GM18517 (cell line): Measurements from ENCODE around the gene ABCB10.
"Not testable (repeated sequence)": the region's sequence is repeated elsewhere in the genome, so short reads cannot be mapped to it uniquely, and the experiment has no call there.

Source experiments
- ATAC-seq: cut with Tn5 transposase; IDR thresholded peaks from one replicate; pipeline ENCODE4 v1.9.1; 2021; ENCODE audit warnings: mild to moderate bottlenecking, moderate library complexity; ENCODE audit not compliant: unreplicated experiment

Gene ABCB10

DNA sequence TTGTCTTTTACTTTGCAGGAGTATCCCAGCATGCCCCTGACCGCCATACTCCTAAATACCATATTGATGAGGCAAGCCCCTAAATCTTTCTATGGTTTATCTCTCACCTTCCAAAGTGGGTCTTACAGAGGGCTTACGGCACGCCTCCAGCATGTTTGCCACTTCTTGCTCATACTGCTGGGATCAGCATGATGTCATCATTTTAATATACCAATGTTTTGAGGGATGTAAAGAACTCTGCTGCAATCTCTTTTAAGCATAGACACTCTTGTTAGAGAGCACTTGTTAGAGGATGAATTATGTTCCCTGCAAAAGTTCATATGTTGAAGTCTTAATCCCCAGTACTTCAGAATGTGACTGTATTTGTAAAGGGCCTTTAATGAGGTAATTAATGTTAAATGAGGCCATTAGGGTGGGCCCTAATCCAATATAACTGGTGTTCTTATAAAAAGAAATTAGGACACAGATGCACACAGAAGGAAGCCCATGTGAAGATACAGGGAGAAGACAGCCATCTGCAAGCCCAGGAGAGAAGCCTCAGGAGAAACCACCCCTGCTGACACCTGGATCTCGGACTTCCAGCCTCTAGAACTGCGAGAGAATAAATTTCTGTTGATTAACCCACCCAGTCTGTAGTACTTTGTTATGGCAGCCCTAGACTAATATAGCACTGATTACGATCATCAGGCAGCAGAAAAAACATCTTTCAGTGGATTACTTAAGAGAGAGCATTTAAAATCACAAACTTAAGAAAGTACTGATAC, 16.4 kb upstream of the ABCB10 start:
- ATAC-seq, result no peak

DNA sequence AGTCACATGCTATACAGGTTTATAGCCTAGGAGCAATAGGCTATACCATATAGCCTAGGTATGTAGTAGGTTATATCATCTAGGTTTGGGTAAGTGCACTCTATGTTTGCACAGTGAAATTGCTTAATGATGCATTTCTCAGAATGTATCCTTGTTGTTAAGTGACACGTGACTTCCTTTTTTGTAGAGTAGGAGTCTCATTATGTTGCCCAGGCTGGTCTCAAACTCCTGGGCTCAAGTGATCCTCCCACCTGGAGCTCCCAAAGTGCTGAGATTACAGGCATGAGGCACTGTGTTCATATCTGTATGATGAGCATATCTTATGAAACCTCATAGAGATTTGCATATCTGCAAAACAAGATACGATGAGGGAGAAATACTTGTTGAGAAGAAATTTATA, 13.8 kb upstream of the ABCB10 start:
- ATAC-seq, result no peak

DNA sequence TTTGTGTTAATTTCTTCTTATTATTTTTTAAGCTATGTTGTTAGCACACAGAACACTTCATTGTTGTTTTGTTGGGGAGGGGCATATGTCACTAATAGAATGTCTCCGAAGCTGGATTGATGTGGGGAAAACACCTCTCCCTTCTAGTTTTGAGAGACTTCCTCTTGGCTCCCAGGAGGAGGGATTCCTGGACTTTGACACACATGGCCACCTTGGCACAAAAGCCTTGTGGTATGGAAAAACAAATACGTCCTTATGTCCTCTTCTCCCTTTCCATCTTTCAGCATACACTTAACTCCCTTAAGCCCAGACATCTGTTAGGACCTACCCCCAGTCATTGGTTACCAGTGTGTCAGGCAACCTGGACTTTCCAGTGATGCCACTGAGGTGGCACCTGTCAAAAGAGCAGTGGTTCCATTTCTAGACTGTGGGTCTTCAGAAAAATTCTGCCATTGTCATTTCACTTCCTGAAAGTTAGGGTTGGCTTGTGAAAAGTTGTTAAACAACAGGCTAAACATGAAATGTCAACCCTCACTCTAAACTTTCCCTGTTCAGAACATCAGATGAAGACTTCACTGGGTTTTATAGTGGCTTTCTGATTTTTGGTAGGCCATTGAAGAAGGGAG, 12.5 kb upstream of the ABCB10 start:
- no peak for ATAC-seq

DNA sequence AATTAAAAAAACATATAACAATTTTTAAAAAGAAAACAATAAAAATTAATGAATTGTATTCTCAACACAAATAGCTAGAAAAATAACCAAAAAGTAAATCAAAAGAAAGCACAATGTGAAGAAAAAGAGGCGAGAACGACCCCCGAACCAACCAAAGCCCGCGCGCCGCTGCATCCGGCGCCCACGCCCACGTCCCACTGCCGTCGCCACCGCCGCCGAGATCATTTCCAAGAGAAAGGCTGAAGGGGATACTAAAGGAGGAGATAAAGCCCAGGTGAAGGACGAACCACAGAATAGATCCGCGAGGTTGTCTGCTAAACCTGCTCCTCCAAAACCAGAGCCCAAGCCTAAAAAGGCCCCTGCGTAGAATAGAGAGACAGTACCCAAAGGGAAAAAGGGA, 11.8 kb upstream of the ABCB10 start:
- ATAC-seq, result no peak

DNA sequence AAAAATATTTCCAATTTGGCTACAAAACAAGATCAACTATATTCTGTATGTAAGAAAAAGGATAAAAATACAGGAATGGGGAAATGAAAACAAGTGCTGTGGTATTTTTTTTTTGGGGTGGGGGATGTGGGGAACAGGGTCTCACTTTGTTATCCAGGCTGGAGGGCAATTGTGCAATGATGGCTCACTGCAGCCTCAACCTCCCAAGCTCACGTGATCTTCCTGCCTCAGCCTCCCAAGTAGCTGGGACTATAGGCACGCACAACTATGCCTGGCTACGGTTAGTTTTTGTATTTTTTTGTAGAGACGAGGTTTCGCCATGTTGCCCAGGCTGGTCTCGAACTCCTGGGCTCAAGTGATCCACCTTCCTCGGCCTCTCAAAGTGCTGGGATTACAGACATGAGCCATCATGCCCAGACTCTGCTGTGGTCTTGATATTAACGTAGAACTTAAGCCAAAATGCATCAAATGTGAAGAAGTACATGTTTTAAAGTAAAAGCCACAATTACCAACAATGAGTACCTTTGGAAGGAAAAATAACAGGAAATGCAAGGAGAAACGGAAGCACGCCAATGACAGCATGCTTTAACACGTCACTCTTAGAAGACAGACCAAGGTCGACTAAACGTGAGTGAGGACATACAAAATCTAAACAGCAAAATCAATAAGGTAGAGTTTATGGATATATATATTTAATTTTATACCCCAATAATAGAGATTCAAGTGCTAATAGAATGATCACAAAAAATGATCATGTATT, 8.8 kb upstream of the ABCB10 start:
- no peak for ATAC-seq

DNA sequence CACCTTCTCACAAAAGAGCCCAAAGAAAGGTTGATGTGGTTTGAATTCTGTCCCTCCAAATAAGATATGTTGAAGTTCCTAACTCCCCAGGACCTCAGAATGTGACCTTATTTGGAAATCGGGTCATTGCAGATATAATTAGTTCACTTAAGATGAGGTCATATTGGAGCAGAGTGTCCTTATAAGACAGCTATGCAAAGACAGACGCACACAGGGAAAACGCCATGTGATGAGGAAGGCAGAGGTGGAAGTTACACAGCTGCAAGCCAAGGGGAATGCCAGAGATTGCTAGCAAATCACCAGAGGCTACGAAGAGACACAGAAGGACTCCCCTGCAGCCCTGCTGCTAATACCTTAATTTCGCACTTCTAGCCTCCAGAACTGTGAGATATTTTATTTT, 5.2 kb upstream of the ABCB10 start:
- ATAC-seq, result no peak

DNA sequence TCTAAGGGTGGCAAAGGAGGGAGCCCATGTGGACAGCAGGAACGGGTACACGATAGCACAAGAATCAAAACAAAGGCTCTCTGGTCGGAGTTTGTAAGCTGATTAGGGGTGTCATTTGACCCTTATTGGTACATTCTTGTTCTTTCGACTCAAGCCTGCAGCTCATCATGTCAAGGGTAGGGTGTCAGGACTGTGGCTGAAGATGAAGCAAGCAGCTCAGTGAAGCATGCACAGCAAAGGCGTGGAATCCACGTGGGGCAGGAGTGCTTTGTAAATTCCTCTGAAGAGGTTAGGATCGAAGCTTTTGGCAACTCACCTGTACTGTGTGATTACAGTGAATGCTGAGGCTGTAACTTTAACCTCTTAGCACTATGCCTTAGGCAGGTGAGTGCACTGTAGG, 4.7 kb upstream of the ABCB10 start:
- ATAC-seq, result no peak

DNA sequence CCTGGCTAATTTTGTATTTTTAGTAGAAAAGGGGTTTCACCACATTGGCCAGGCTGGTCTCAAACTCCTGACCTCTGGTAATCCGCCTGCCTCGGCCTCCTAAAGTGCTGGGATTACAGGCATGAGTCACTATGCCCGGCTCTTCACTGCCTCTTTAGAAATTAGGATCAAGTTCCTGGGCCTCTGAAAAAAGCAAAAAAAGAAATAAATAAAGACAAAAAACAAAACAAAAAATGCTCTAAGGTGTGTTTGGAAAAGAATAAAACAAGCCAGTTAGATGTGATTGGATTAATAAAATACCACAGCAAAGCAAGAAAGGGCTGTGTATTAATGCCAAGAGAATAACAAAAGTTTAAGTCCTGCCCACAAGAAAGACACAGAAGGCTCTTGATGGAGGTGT, 4.2 kb upstream of the ABCB10 start:
- ATAC-seq, result no peak

DNA sequence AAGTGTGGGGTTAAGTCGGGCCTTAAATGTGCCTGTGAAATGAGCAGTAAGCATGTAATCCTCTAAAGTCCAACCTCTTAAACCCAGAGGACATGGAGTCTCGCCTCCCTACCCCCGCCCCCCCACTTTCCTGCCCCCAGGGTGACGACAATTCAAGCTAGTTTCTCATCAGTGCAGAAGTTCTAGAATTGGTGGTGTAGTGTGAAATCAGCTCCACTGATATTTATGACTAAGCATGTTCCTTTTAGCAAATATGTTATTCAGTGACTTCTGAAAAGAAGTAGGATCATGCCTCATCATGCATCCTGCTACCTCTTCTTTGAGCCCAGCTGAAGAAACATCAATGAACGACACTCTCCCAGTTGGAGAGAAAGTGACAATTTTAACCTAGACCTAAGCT, 2.6 kb upstream of the ABCB10 start:
- no peak for ATAC-seq

DNA sequence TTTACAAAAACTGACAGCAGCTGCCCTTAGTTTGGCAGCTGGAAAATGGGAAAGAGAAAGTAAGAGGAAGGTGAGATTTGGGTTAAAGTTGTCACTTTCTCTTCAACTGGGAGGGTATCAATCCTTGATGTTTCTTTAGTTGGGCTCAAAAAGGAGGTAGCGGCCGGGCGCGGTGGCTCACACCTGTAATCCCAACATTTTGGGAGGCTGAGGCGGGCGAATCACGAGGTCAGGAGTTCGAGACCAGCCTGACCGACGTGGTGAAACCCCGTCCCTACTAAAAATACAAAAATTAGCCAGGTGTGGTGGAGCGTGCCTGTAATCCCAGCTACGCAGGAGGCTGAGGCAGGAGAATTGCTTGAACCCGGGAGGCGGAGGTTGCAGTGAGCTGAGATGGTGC, 1.6 kb upstream of the ABCB10 start:
- ATAC-seq, result not testable (repeated sequence)

DNA sequence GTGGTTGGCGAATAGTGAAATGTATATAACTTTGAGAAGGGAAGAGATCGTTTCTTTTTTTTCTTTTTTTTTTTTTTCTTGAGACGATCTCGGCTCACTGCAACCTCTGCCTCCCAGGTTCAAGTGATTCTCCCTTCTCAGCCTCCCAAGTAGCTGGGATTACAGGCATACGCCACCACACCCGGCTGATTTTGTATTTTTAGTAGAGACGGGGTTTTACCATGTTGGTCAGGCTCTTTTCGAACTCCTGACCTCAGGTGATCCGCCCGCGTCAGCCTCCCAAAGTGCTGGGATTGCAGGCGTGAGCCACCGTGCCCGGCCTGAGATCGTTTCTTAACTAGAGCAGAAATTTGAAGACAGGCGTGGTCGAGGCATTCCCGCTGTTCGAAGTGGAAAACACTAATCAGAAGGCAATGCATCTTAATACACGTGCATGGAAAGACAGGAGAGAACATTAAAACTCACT, 862 bp upstream of the ABCB10 start:
- not testable (repeated sequence) for ATAC-seq

DNA sequence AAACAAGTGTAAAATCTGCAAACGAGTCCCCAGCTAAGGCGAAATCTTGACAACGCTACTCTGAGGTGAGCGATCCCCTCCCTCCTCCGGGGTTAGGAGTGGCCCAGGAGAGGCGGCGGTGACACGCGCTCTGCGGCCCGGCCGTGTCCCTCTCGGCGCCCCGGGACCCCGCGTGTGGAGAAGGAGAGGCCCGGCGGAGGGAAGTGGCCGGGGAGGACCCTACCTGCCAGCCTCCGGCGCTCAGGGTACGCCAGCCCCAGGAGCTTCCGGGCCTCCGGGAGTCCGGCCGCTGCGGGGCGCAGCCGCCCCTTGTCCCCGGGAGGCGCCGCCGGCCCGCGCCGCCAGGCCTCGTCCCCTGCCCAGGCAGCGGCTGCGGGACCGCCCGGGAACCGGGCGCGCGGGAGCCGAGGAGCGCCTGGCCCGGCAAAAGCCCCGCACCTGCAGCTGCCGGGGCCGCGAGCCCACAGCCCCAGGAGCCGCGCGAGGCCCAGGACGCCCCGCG, 543 bp downstream of the ABCB10 start:
- ATAC-seq, result peak; percentile 16

DNA sequence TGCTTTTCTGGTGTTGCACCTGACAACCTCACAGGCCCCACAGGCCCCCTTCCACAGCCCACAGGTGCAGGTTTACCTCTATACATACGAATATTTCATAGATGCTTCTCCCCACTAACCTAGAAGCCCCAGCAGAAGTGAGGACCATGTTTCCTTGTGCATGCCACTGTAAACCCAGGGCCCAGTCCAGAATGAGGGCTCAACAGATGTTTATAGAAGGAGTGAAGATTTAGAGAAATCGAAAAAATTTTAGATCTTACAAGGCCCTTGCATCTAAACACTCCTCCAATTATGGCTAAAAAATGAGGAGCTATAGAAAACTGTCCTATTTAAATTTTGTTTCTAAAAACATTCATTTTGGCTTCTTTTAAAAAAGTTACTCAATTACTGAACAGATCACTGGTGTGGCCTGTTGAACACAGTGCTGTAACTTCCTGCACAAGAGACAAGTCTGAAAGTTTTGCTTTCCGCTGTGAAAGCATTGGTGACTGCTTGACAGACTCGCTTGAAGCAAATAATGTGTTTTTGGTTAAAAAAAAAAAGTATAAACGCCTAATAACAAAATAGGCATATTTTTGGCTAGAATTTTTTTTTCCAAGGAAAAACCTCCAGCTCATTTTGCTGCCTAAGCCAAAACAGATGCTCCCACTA, 1.2 kb downstream of the ABCB10 start:
- no peak for ATAC-seq

DNA sequence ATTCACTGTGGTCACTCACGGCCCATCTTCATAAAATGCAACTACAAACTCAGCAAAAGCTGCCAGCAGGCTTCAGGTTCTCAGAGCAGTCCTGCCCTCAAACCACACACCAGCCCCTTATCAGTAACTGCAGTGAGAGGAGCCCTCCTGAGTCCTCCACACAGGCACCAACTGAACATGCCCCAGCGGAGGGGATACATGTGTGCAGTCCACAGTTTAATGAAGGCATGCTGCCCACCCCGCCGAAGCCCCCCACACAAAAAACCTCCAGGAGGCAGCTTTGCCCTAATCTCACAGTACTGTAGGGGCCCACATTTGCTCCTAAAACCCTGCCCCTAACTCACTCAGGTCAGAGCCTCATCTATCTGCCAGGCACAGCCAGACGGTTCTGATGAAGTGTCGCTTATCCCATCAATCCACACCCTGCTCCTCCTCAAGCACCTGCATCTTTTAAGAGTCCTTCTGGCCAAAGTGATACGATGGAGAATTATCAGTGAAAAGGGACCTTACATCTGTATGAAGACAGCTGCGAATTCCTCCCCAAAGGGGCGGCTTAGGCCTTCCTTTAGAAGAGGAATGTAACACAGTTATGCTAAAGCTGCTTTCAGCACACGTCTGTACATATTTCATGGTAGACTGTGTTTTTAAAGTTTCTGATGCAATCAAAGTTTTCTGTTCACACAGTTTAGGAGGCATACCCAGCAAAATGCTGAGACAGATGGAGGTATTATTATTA, 3.5 kb downstream of the ABCB10 start:
- ATAC-seq, result no peak

DNA sequence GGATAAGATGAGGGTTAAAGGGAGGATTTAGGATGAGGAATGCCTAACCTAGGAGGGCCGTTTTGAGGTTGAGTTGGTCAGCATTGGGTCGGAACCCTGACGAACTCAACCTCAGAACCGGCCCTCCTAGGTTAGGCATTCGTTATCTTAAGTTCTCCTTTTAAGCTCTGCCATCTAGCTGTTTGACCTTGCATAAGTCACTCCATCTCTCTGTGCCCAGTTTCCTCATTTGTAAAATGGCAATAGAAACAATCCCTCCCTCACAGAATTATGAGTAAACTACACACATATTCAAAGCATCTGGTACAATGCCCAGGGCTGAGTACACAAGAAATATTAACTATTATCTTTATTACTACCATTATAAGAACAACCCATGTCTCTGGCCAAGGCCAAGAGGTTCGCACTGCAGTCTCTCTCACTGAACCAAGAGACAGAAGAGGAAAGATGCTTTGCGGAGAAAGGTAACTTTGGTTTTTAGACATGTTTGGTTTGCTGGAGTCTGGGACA, 4.8 kb downstream of the ABCB10 start:
- no peak for ATAC-seq

DNA sequence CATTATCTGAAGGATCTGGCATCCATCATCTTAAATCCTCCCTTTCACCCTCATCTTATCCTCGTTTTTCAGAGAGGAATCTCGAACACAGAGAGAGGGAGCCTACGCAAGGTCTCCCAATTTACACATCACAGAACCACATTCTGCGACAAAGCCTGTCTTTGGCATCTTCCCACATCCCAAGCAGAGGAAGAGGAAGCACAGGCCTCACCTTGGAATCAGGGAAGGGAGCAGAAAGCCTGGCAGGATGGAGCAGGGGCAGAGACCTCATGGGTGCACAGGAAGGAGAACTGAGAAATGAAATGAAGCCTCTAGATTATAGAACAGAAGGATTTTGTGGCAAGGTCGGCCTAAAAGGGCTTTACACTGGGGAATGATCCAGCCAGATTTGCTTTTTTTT, 5.8 kb downstream of the ABCB10 start:
- no peak for ATAC-seq

DNA sequence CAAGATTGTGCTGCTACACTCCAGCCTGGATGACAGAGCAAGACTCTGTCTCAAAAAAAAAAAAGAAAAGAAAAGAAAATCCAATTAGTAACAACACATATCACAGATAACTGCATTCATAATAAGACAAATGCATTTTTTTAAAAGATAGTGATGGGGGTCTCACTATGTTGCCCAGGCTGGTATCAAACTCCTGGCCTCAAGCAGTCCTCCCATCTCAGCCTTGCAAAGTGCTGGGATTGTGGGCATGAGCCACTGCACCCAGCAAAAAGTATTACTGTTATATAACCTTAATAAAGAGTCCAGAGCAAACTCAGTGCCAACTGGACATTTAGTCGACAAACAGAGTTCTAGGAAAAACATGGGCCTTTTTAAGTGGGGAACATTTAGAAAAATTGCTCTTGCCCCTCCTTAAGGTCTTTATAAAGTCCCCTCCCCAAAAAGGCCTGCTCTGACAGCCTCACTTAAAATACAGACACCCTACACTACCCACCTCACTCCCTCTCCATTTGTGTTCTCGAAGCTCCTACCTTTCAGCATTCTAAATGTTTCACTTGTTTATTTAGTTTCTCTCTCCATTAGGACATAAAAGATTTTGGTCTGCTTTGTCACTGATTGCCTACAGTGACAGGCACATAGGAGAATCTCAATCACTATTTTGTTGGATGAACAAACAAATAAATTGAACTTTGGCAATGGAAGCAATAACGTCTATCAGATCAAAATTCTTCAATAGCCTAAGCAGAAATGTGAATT, 7.5 kb downstream of the ABCB10 start:
- ATAC-seq, result no peak

DNA sequence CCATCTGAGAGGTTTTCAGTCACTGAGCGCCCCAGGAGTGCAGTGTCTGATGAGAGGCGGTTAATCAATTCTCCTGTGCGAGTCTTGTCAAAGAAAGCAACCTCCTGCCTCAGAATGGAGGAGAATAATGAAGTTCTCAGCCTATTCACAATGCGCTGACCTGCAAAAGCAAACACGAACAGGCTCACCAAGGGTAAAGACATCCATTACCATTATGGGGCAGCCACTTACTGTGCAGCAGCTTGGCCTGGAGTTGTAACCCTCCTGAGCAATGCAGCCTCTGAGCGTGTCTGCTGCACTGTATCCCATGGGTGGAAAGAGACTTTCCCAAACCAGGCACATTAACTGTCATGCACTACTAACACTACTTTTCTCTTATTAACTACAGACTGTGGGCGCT, 11.0 kb downstream of the ABCB10 start:
- ATAC-seq, result no peak

DNA sequence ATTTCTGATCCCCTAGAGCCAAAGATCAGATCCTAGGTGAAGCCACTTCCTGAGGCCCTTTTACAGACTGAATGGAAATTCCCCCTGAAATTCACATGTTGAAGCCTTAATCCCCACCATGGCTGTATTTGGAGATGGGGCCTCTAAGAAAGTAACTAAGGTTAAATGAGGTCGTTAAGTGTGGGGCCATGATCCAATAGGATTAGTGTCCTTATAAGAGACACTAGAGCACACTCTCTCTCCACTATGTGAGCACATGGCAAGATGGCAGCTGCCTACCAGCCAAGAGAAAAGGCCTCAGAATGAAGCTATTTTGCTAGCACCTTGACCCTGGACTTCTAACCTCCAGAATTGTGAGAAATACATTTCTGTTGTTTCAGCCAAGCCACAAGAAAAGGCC, 13.9 kb downstream of the ABCB10 start:
- ATAC-seq, result no peak
